Liver (tissue), 9 donors: ENCODE data around the gene NQO2. TPM values are rescaled to one million over a fixed set of nuclear protein-coding genes. Genes with fewer than 3 reads are reported as not detected.

Source experiments
- DNase-seq: peaks from one replicate; pipeline ENCODE4 v3.0.0-alpha.2; 2017; ENCODE audit warnings: low spot score
- H3K27ac ChIP-seq, 2 donors: one replicate each; pipeline ENCODE4 v1.7.0; 2013; ENCODE audit warnings: inconsistent platforms in 2 of 2, low read length in 2 of 2, control low read depth in 1 of 2, low read depth in 1 of 2, mild to moderate bottlenecking in 1 of 2
- H3K27me3 ChIP-seq, 4 donors: one replicate each; pipeline versions ENCODE4 v1.6.1 to v1.7.0; 2013; ENCODE audit warnings: low read length in 3 of 4, inconsistent platforms in 1 of 4, mild to moderate bottlenecking in 1 of 4, moderate library complexity in 1 of 4; ENCODE audit not compliant: control insufficient read depth in 4 of 4, insufficient read depth in 4 of 4
- H3K36me3 ChIP-seq, 4 donors: one replicate each; pipeline versions ENCODE4 v1.6.1 to v1.7.0; 2013; ENCODE audit warnings: low read length in 3 of 4, mild to moderate bottlenecking in 3 of 4, low read depth in 1 of 4, moderate library complexity in 1 of 4; ENCODE audit not compliant: control insufficient read depth in 4 of 4, insufficient read depth in 3 of 4
- H3K4me1 ChIP-seq, 4 donors: one replicate each; pipeline versions ENCODE4 v1.6.1 to v1.7.0; 2013; ENCODE audit warnings: low read length in 3 of 4, mild to moderate bottlenecking in 3 of 4, moderate library complexity in 1 of 4; ENCODE audit not compliant: control insufficient read depth in 4 of 4, insufficient read depth in 4 of 4
- H3K4me3 ChIP-seq, 3 donors: one replicate each; pipeline versions ENCODE4 v1.6.1 to v1.7.0; 2013; ENCODE audit warnings: low read length in 3 of 3, control low read depth in 1 of 3, low read depth in 1 of 3, mild to moderate bottlenecking in 1 of 3
- H3K9ac ChIP-seq, 2 donors: one replicate each; pipeline ENCODE4 v1.7.0; 2013; ENCODE audit warnings: low read length in 2 of 2, mild to moderate bottlenecking in 2 of 2, moderate library complexity in 2 of 2, control low read depth in 1 of 2, low read depth in 1 of 2
- H3K9me3 ChIP-seq, 4 donors: one replicate each; pipeline versions ENCODE4 v1.6.1 to v1.7.0; 2013; ENCODE audit warnings: low read length in 3 of 4; ENCODE audit not compliant: control insufficient read depth in 4 of 4
- ATF3 ChIP-seq: IDR thresholded peaks from 2 replicates; pipeline ENCODE4 v1.6.1; 2016; ENCODE audit warnings: antibody characterized with exemption
- CTCF ChIP-seq: fragments of 150-350 bp; IDR thresholded peaks from 2 replicates; pipeline ENCODE4 v1.5.1; 2017; ENCODE audit warnings: improper control_type of control experiment, low read depth, low read length; ENCODE audit not compliant: missing input control
- EGR1 ChIP-seq, 2 donors: IDR thresholded peaks; 2 replicates each; pipeline ENCODE4 v1.6.1; 2016 to 2018; ENCODE audit warnings: antibody characterized with exemption in 2 of 2, low read depth in 2 of 2
- FOXA1 ChIP-seq: IDR thresholded peaks from 2 replicates; pipeline ENCODE4 v1.6.1; 2016; ENCODE audit warnings: antibody characterized with exemption
- FOXA2 ChIP-seq: IDR thresholded peaks from 2 replicates; pipeline ENCODE4 v1.6.1; 2016; ENCODE audit warnings: antibody characterized with exemption
- GABPA ChIP-seq, 2 donors: IDR thresholded peaks in 1 of 2; conservative IDR thresholded peaks in 1 of 2; 2 replicates each; pipeline ENCODE4 v1.6.1; 2016; ENCODE audit warnings: antibody characterized with exemption in 2 of 2, mild to moderate bottlenecking in 1 of 2, moderate library complexity in 1 of 2
- HNF4A ChIP-seq, 2 donors: conservative IDR thresholded peaks; 2 replicates each; pipeline ENCODE4 v1.6.1; 2016; ENCODE audit warnings: antibody characterized with exemption in 2 of 2, mild to moderate bottlenecking in 2 of 2
- HNF4G ChIP-seq: IDR thresholded peaks from 2 replicates; pipeline ENCODE4 v1.6.1; 2016; ENCODE audit warnings: antibody characterized with exemption
- JUND ChIP-seq, 2 donors: IDR thresholded peaks; 2 replicates each; pipeline ENCODE4 v1.6.1; 2016; ENCODE audit warnings: antibody characterized with exemption in 2 of 2
- NR2F2 ChIP-seq: IDR thresholded peaks from 2 replicates; pipeline ENCODE4 v1.6.1; 2016; ENCODE audit warnings: antibody characterized with exemption
- RAD21 ChIP-seq, 2 donors: IDR thresholded peaks; 2 replicates each; pipeline ENCODE4 v1.6.1; 2016; ENCODE audit warnings: antibody characterized with exemption in 2 of 2, mild to moderate bottlenecking in 2 of 2
- RXRA ChIP-seq, 2 donors: IDR thresholded peaks; 2 replicates each; pipeline ENCODE4 v1.6.1; 2017 to 2018; ENCODE audit warnings: antibody characterized with exemption in 2 of 2, mild to moderate bottlenecking in 1 of 2
- SP1 ChIP-seq: IDR thresholded peaks from 2 replicates; pipeline ENCODE4 v1.6.1; 2018; ENCODE audit warnings: antibody characterized with exemption, mild to moderate bottlenecking
- TAF1 ChIP-seq: conservative IDR thresholded peaks from 2 replicates; pipeline ENCODE4 v1.6.1; 2016; ENCODE audit warnings: antibody characterized with exemption, mild to moderate bottlenecking
- YY1 ChIP-seq: IDR thresholded peaks from 2 replicates; pipeline ENCODE4 v1.6.1; 2016; ENCODE audit warnings: antibody characterized with exemption, mild to moderate bottlenecking
- WGBS: extraction: QIAGEN DNeasy Blood & Tissue Kit; methylation state at CpG from one replicate; pipeline ENCODE4 v1.1.7; 2013; 5-methylcytosine and 5-hydroxymethylcytosine counted together
- polyA plus RNA-seq, 2 donors: library from polyadenylated mRNA; stranded (reverse) in 1 of 2; unstranded in 1 of 2; fragments of 200-250 nt in 1 of 2; fragments of >200 nt in 1 of 2; fragmentation: Nextera tagmentation in 1 of 2; extraction: Ambion mirVana in 1 of 2; gene quantifications; one replicate each; pipeline versions ENCODE4 v1.2.1 to v1.2.3, GENCODE V29; 2013 to 2015
- total RNA-seq, 2 donors: library from RNA; depleted of rRNA; stranded (reverse); fragments of >200 nt; gene quantifications; one replicate each; pipeline ENCODE4 v1.2.3, GENCODE V29; 2014
- TF ChIP-seq, protein P1 (sequence below): IDR thresholded peaks from 2 replicates; pipeline ENCODE4 v1.6.1; 2016; ENCODE audit warnings: antibody characterized with exemption, mild to moderate bottlenecking
- TF ChIP-seq, protein P2 (sequence below): IDR thresholded peaks from 2 replicates; pipeline ENCODE4 v1.6.1; 2016; ENCODE audit warnings: antibody characterized with exemption
- TF ChIP-seq, protein P3 (sequence below): IDR thresholded peaks from 2 replicates; pipeline ENCODE4 v1.6.1; 2016; ENCODE audit warnings: antibody characterized with exemption
- donor health status: healthy.
- donor health status: healthy.
- donor health status: healthy.
- donor health status: healthy.
- donor health status: healthy.

The NQO2 gene
- total and polyA plus RNA-seq, 4 donors = 11.5 to 127 (median 92.7) TPM

- peak overlapping the region; percentile 94 to 100 for H3K27ac ChIP-seq
- peak overlapping the region; percentile 34 to 100 for H3K9ac ChIP-seq
- peak; percentile 82 for DNase-seq
- TF ChIP-seq RXRA (IDR thresholded peaks at IDR 0.05) (peak; percentile 31 to 33), ATF3 (no peak), SP1 (peak; percentile 60), NR2F2 (peak; percentile 23), YY1 (peak; percentile 100), HNF4G (no peak), HNF4A (conservative IDR thresholded peaks at IDR 0.05) (no peak), RAD21 (IDR thresholded peaks at IDR 0.05) (peak in 1 of 2 donors; percentile 4), GABPA (IDR thresholded peaks at IDR 0.05 in 1 of 2, conservative IDR thresholded peaks at IDR 0.05 in 1 of 2) (peak; percentile 27 to 70), FOXA1 (peak; percentile 40), FOXA2 (no peak), TAF1 (peak; percentile 89), JUND (IDR thresholded peaks at IDR 0.05) (peak; percentile 52 to 69), EGR1 (IDR thresholded peaks at IDR 0.05; ENCODE audit: low read depth in 2 of 2) (peak; percentile 2 to 62), CTCF (no peak)
- TF ChIP-seq, protein P1, sequence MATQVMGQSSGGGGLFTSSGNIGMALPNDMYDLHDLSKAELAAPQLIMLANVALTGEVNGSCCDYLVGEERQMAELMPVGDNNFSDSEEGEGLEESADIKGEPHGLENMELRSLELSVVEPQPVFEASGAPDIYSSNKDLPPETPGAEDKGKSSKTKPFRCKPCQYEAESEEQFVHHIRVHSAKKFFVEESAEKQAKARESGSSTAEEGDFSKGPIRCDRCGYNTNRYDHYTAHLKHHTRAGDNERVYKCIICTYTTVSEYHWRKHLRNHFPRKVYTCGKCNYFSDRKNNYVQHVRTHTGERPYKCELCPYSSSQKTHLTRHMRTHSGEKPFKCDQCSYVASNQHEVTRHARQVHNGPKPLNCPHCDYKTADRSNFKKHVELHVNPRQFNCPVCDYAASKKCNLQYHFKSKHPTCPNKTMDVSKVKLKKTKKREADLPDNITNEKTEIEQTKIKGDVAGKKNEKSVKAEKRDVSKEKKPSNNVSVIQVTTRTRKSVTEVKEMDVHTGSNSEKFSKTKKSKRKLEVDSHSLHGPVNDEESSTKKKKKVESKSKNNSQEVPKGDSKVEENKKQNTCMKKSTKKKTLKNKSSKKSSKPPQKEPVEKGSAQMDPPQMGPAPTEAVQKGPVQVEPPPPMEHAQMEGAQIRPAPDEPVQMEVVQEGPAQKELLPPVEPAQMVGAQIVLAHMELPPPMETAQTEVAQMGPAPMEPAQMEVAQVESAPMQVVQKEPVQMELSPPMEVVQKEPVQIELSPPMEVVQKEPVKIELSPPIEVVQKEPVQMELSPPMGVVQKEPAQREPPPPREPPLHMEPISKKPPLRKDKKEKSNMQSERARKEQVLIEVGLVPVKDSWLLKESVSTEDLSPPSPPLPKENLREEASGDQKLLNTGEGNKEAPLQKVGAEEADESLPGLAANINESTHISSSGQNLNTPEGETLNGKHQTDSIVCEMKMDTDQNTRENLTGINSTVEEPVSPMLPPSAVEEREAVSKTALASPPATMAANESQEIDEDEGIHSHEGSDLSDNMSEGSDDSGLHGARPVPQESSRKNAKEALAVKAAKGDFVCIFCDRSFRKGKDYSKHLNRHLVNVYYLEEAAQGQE = peak; percentile 91
- TF ChIP-seq, protein P2, sequence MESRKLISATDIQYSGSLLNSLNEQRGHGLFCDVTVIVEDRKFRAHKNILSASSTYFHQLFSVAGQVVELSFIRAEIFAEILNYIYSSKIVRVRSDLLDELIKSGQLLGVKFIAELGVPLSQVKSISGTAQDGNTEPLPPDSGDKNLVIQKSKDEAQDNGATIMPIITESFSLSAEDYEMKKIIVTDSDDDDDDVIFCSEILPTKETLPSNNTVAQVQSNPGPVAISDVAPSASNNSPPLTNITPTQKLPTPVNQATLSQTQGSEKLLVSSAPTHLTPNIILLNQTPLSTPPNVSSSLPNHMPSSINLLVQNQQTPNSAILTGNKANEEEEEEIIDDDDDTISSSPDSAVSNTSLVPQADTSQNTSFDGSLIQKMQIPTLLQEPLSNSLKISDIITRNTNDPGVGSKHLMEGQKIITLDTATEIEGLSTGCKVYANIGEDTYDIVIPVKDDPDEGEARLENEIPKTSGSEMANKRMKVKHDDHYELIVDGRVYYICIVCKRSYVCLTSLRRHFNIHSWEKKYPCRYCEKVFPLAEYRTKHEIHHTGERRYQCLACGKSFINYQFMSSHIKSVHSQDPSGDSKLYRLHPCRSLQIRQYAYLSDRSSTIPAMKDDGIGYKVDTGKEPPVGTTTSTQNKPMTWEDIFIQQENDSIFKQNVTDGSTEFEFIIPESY = peak; percentile 41
- TF ChIP-seq, protein P3, sequence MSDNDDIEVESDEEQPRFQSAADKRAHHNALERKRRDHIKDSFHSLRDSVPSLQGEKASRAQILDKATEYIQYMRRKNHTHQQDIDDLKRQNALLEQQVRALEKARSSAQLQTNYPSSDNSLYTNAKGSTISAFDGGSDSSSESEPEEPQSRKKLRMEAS = peak; percentile 70
- H3K9me3 ChIP-seq = no peaks in the 10 kb centered on the region
- WGBS = under 1% methylated on average over 22 of the region's 22 CpGs
- no peaks in the 10 kb centered on the region for H3K27me3 ChIP-seq
- H3K4me1 ChIP-seq = peaks cover 3 to 9% (median 6%) of the 10 kb centered on the region in 4 donors
- no peaks in the 10 kb centered on the region for H3K36me3 ChIP-seq
- peak overlapping the region; percentile 63 to 97 (median 73) for H3K4me3 ChIP-seq
These were observed 10.1 kb upstream of the NQO2 start for GRCh38 chr6:2989332-2990247.
